ENCODE results near the gene SETD2. TPM values are rescaled to one million over a fixed set of nuclear protein-coding genes. Genes with fewer than 3 reads are reported as not detected.

Gene SETD2
- total and polyA plus RNA-seq, 9 of the 15 experiments (the other 6 are each of a cell fraction or from before 2014, with no cell fraction given) = 8.2 to 44.0 (median 33.6) TPM

- TF ChIP-seq ZBTB11 (CRISPR knock-in tag; IDR thresholded peaks at IDR 0.05) (peak in 2 of 3 experiments; percentile 80 to 97; a peak in 5 of 6 replicates), ZNF232 (CRISPR knock-in tag; IDR thresholded peaks at IDR 0.05) (no peak), ZFP30 (CRISPR knock-in tag; IDR thresholded peaks at IDR 0.05; ENCODE audit: borderline replicate concordance) (no peak), ZFP91 (CRISPR knock-in tag; IDR thresholded peaks at IDR 0.05) (peak; percentile 99), PRPF4 (IDR thresholded peaks at IDR 0.05; ENCODE audit: insufficient read depth, low read depth, low read length, poor library complexity, severe bottlenecking) (no peak), CBX8 (IDR thresholded peaks at IDR 0.05; ENCODE audit: borderline replicate concordance, extremely low read depth, low read depth, low read length, poor library complexity, severe bottlenecking) (no peak), ZNF609 (CRISPR knock-in tag; IDR thresholded peaks at IDR 0.05; ENCODE audit: borderline replicate concordance) (0 out of 2 replicates have a peak, but pooled peaks have one; percentile 65), CHD4 (IDR thresholded peaks at IDR 0.05; ENCODE audit: insufficient read depth, insufficient replicate concordance, low read depth, low read length, poor library complexity, severe bottlenecking) (no peak), E2F3 (CRISPR knock-in tag; IDR thresholded peaks at IDR 0.05) (no peak), MNT (conservative IDR thresholded peaks at IDR 0.05) (peak; percentile 93 to 96), XRCC4 (IDR thresholded peaks at IDR 0.05; ENCODE audit: extremely low read depth, insufficient read depth, insufficient read length) (no peak), SRSF1 (IDR thresholded peaks at IDR 0.05; ENCODE audit: low read depth, low read length) (no peak)
These were observed at the start of gene SETD2 (continued) for GRCh38 chr3:47164007-47164881.
